Keratinocyte (primary cell): ENCODE measurements around the gene ABCC4.

Experiments
- CTCF ChIP-seq, 3 experiments: IDR thresholded peaks in 1 of 3; conservative IDR thresholded peaks in 1 of 3; optimal IDR thresholded peaks in 1 of 3; 2 replicates in 2 of 3; 3 replicates in 1 of 3; pipeline versions ENCODE3 to v1.5.1; 2011; ENCODE audit warnings: low read length in 3 of 3, mild to moderate bottlenecking in 3 of 3, moderate library complexity in 2 of 3, control low read depth in 1 of 3, inconsistent platforms in 1 of 3; ENCODE audit not compliant: insufficient read depth in 2 of 3; ENCODE audit errors: extremely low read depth in 1 of 3
- EZH2 ChIP-seq: IDR thresholded peaks from one replicate; pipeline ENCODE4 v1.6.1; 2012; ENCODE audit warnings: inconsistent platforms, mild to moderate bottlenecking, low read length, moderate library complexity

GRCh38 chr13:95117092-95117491, 184.2 kb downstream of the ABCC4 start:
- TF ChIP-seq CTCF (optimal IDR thresholded peaks at IDR 0.05 in 1 of 3, IDR thresholded peaks at IDR 0.05 in 1 of 3, conservative IDR thresholded peaks at IDR 0.05 in 1 of 3; ENCODE audit: extremely low read depth in 1 of 3, insufficient read depth in 2 of 3, low read length in 3 of 3), result no peak
- no peak for TF ChIP-seq EZH2
